Measurements from ENCODE around the gene TTC13. TPM values are rescaled to one million over a fixed set of nuclear protein-coding genes. Genes with fewer than 3 reads are reported as not detected.

The TTC13 gene
- total RNA-seq, 6 donors from 2014 or later: 18.6 to 41.9 (median 33.3) TPM

- Histone ChIP-seq H3K36me3 (peaks cover 0 to 67% (median 15%) of the 10 kb centered on the region in 4 donors), H3K4me1 (peaks cover 0 to 4% (median 0%) of the 10 kb centered on the region in 4 donors), H3K9me3 (no peaks in the 10 kb centered on the region), H3K4me3 (no peak overlapping the region), H3K27me3 (no peaks in the 10 kb centered on the region), H3K27ac (no peak overlapping the region)
- WGBS, 2 donors: 89 to 96% methylated on average over 8 of the region's 8 CpGs
- ATAC-seq (ENCODE audit: low FRiP score in 2 of 2) (no peak), DNase-seq (no peak)
- TF ChIP-seq, protein P1, sequence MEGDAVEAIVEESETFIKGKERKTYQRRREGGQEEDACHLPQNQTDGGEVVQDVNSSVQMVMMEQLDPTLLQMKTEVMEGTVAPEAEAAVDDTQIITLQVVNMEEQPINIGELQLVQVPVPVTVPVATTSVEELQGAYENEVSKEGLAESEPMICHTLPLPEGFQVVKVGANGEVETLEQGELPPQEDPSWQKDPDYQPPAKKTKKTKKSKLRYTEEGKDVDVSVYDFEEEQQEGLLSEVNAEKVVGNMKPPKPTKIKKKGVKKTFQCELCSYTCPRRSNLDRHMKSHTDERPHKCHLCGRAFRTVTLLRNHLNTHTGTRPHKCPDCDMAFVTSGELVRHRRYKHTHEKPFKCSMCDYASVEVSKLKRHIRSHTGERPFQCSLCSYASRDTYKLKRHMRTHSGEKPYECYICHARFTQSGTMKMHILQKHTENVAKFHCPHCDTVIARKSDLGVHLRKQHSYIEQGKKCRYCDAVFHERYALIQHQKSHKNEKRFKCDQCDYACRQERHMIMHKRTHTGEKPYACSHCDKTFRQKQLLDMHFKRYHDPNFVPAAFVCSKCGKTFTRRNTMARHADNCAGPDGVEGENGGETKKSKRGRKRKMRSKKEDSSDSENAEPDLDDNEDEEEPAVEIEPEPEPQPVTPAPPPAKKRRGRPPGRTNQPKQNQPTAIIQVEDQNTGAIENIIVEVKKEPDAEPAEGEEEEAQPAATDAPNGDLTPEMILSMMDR (IDR thresholded peaks at IDR 0.05): no peak
- no peak for TF ChIP-seq POLR2A (IDR thresholded peaks at IDR 0.05)
- TF ChIP-seq EP300 (IDR thresholded peaks at IDR 0.05): no peak
- TF ChIP-seq POLR2AphosphoS5 (IDR thresholded peaks at IDR 0.05): no peak
These were observed 61.9 kb downstream of the TTC13 start for GRCh38 chr1:230916587-230917283.

DNA sequence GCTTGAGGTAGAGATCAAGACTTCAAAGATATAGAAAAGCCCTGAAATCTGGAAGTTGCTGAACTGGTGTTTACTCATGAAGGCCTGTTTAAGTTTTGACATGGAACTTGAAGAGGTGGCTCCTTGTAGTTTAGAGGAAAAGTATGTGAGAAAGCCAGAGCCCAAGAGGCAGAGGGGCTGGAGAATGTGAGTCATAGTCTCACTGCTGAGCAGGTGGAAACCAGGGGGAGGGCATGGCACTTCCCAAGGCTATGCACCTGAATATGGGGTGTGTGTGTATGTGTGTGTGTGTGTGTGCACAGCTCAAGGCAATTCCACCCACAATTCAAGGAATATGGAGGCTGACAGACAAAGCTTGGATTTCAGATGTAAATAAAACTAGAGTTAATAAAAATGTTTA, 63.6 kb downstream of the TTC13 start:
- peak in 1 of 2 donors; percentile 48 for DNase-seq
- Histone ChIP-seq H3K36me3 (peaks cover 0 to 67% (median 12%) of the 10 kb centered on the region in 4 donors), H3K27ac (no peak overlapping the region), H3K4me1 (peaks cover 0 to 4% (median 0%) of the 10 kb centered on the region in 4 donors), H3K27me3 (no peaks in the 10 kb centered on the region), H3K9me3 (no peaks in the 10 kb centered on the region), H3K4me3 (no peak overlapping the region)
- TF ChIP-seq EP300 (IDR thresholded peaks at IDR 0.05) (no peak), POLR2A (IDR thresholded peaks at IDR 0.05) (no peak), POLR2AphosphoS5 (IDR thresholded peaks at IDR 0.05) (no peak)
- TF ChIP-seq, protein P1 (IDR thresholded peaks at IDR 0.05): no peak
- ATAC-seq (ENCODE audit: low FRiP score in 2 of 2): peak in 1 of 2 donors; percentile 72

GRCh38 chr1:230913496-230913895, 65.2 kb downstream of the TTC13 start:
- Histone ChIP-seq H3K27me3 (no peaks in the 10 kb centered on the region), H3K4me3 (no peak overlapping the region), H3K36me3 (peaks cover 0 to 70% (median 12%) of the 10 kb centered on the region in 4 donors), H3K9me3 (no peaks in the 10 kb centered on the region), H3K27ac (no peak overlapping the region), H3K4me1 (peaks cover 0 to 4% (median 0%) of the 10 kb centered on the region in 4 donors)
- 84 to 93% methylated on average over 2 of the region's 2 CpGs for WGBS, 2 donors
- DNase-seq (no peak), ATAC-seq (ENCODE audit: low FRiP score in 2 of 2) (no peak)
- TF ChIP-seq POLR2AphosphoS5 (IDR thresholded peaks at IDR 0.05): no peak
- TF ChIP-seq POLR2A (IDR thresholded peaks at IDR 0.05): no peak
- TF ChIP-seq, protein P1 (IDR thresholded peaks at IDR 0.05): no peak
- no peak for TF ChIP-seq EP300 (IDR thresholded peaks at IDR 0.05)

DNA sequence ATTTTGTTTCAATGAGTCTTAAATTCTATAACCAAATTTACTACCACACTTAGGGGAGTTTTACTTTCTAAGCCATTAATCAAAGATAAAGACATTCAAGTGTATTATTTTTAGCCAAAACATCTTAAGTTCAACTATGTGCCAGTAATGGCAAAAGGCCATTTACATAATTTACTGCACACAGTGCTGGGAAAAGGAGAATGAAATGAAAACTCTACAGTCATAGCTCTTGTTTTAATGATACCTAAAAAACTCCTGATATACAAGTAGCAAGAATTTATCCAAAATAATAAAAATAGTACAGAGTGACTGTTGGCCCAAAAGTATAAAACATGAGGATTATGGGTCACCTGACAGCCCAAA, 67.9 kb downstream of the TTC13 start:
- Histone ChIP-seq H3K4me1 (peaks cover 4 to 7% (median 6%) of the 10 kb centered on the region in 4 donors), H3K27ac (no peak overlapping the region), H3K9me3 (no peaks in the 10 kb centered on the region), H3K36me3 (peaks cover 6 to 81% (median 15%) of the 10 kb centered on the region in 4 donors), H3K27me3 (no peaks in the 10 kb centered on the region), H3K4me3 (no peak overlapping the region)
- DNase-seq (no peak), ATAC-seq (ENCODE audit: low FRiP score in 2 of 2) (no peak)
- TF ChIP-seq, protein P1 (IDR thresholded peaks at IDR 0.05): no peak
- no peak for TF ChIP-seq POLR2AphosphoS5 (IDR thresholded peaks at IDR 0.05)
- no peak for TF ChIP-seq POLR2A (IDR thresholded peaks at IDR 0.05)
- no peak for TF ChIP-seq EP300 (IDR thresholded peaks at IDR 0.05)
